NCI-H460 (cell line): ENCODE measurements around the gene SHROOM3. TPM values are rescaled to one million over a fixed set of nuclear protein-coding genes. Genes with fewer than 3 reads are reported as not detected.

ENCODE experiments used
- DNase-seq: peaks from one replicate; pipeline ENCODE4 v3.0.0-alpha.2; 2016; ENCODE audit warnings: low read depth; ENCODE audit errors: extremely low read depth
- total RNA-seq: library from RNA; depleted of rRNA; stranded (reverse); fragments of >200 nt; shearing (Covaris generic); gene quantifications from 2 replicates; pipeline ENCODE4 v1.2.3, GENCODE V29; 2014

The SHROOM3 gene
- total RNA-seq, 1 experiment from 2014 or later = 0.40 TPM

GRCh38 chr4:76649086-76649485, 214.1 kb downstream of the SHROOM3 start:
- no peak for DNase-seq

GRCh38 chr4:76651616-76652015, 216.6 kb downstream of the SHROOM3 start:
- DNase-seq = no peak

GRCh38 chr4:76652389-76652788, 217.4 kb downstream of the SHROOM3 start:
- no peak for DNase-seq

- no peak for DNase-seq
Observed at GRCh38 chr4:76654084-76654483, 219.1 kb downstream of the SHROOM3 start.

GRCh38 chr4:76654791-76655190, 219.8 kb downstream of the SHROOM3 start:
- no peak for DNase-seq

- DNase-seq = no peak
Observed at GRCh38 chr4:76655566-76656479, 220.8 kb downstream of the SHROOM3 start.

- no peak for DNase-seq
Observed at GRCh38 chr4:76657443-76657842, 222.4 kb downstream of the SHROOM3 start.

GRCh38 chr4:76658231-76659102, 223.4 kb downstream of the SHROOM3 start:
- DNase-seq = no peak

GRCh38 chr4:76659103-76659490, 224.1 kb downstream of the SHROOM3 start:
- DNase-seq = no peak

- DNase-seq = no peak
Observed at GRCh38 chr4:76663824-76664223, 228.8 kb downstream of the SHROOM3 start.

GRCh38 chr4:76665153-76665552, 230.1 kb downstream of the SHROOM3 start:
- DNase-seq = no peak

GRCh38 chr4:76665721-76666120, 230.7 kb downstream of the SHROOM3 start:
- DNase-seq = no peak

- DNase-seq = no peak
Observed at GRCh38 chr4:76666944-76667532, 232.0 kb downstream of the SHROOM3 start.

- DNase-seq = no peak
Observed at GRCh38 chr4:76670631-76671030, 235.6 kb downstream of the SHROOM3 start.

GRCh38 chr4:76673362-76673761, 238.3 kb downstream of the SHROOM3 start:
- DNase-seq = no peak

- no peak for DNase-seq
Observed at GRCh38 chr4:76674983-76675382, 240.0 kb downstream of the SHROOM3 start.

- no peak for DNase-seq
Observed at GRCh38 chr4:76677571-76678326, 242.7 kb downstream of the SHROOM3 start.

GRCh38 chr4:76679691-76680090, 244.7 kb downstream of the SHROOM3 start:
- no peak for DNase-seq

- DNase-seq = no peak
Observed at GRCh38 chr4:76680952-76681351, 245.9 kb downstream of the SHROOM3 start.

GRCh38 chr4:76681996-76682395, 247.0 kb downstream of the SHROOM3 start:
- DNase-seq = no peak
